WTC11 (cell line): ENCODE measurements around the gene BEND4.

Source experiments
- AFF4 ChIP-seq: sonication (generic); formaldehyde crosslinking; IDR thresholded peaks from 2 replicates; pipeline ENCODE4 v1.8.1; 2023; ENCODE audit warnings: mild to moderate bottlenecking, missing genetic modification reagents, borderline replicate concordance
- ATF2 ChIP-seq: sonication (generic); formaldehyde crosslinking; IDR thresholded peaks from 2 replicates; pipeline ENCODE4 v1.8.1; 2022; ENCODE audit warnings: low read depth, missing genetic modification reagents, borderline replicate concordance
- ATF6 ChIP-seq: sonication (generic); formaldehyde crosslinking; IDR thresholded peaks from 2 replicates; pipeline ENCODE4 v1.8.1; 2023; ENCODE audit warnings: mild to moderate bottlenecking, missing genetic modification reagents
- CREB1 ChIP-seq: sonication (generic); formaldehyde crosslinking; IDR thresholded peaks from 2 replicates; pipeline ENCODE4 v1.8.0; 2023; ENCODE audit warnings: mild to moderate bottlenecking, missing genetic modification reagents
- CTCF ChIP-seq: fragments of 200-600 bp; IDR thresholded peaks from 2 replicates; pipeline ENCODE4 v1.8.0; 2022; ENCODE audit warnings: antibody characterized with exemption
- ETV6 ChIP-seq: sonication (generic); formaldehyde crosslinking; IDR thresholded peaks from 2 replicates; pipeline ENCODE4 v1.8.1; 2022; ENCODE audit warnings: mild to moderate bottlenecking, missing genetic modification reagents
- NR1H2 ChIP-seq: sonication (generic); formaldehyde crosslinking; IDR thresholded peaks from 2 replicates; pipeline ENCODE4 v1.9.0; 2021; ENCODE audit warnings: mild to moderate bottlenecking, moderate library complexity, missing genetic modification reagents
- NR2C2 ChIP-seq: sonication (generic); formaldehyde crosslinking; IDR thresholded peaks from 2 replicates; pipeline ENCODE4 v1.8.0; 2022; ENCODE audit warnings: mild to moderate bottlenecking, missing genetic modification reagents
- ZNF317 ChIP-seq: sonication (generic); formaldehyde crosslinking; IDR thresholded peaks from 2 replicates; pipeline ENCODE4 v1.8.1; 2023; ENCODE audit warnings: low read depth, mild to moderate bottlenecking, moderate library complexity, missing genetic modification reagents, borderline replicate concordance

GRCh38 chr4:42144028-42144427, 8.4 kb downstream of the BEND4 start:
- TF ChIP-seq CTCF (no peak), ZNF317 (CRISPR knock-in tag) (no peak), ETV6 (CRISPR knock-in tag) (no peak), NR2C2 (CRISPR knock-in tag) (no peak), AFF4 (CRISPR knock-in tag) (no peak), ATF2 (CRISPR knock-in tag) (no peak), ATF6 (CRISPR knock-in tag) (no peak), NR1H2 (no peak), CREB1 (CRISPR knock-in tag) (no peak)
